C4-2B (cell line): ENCODE data around the gene ERBB4.

ENCODE experiments used
- H3K27ac ChIP-seq: fragments of 450-650 bp; 2 replicates; pipeline ENCODE4 v1.5.1; 2017
- ZFX ChIP-seq: fragments of 450-650 bp; IDR thresholded peaks from 2 replicates; pipeline ENCODE4 v1.6.1; 2017
- TF ChIP-seq, protein P1 (sequence below): fragments of 450-650 bp; conservative IDR thresholded peaks from 2 replicates; pipeline ENCODE4 v1.5.1; 2017; ENCODE audit warnings: mild to moderate bottlenecking

The ERBB4 gene

DNA sequence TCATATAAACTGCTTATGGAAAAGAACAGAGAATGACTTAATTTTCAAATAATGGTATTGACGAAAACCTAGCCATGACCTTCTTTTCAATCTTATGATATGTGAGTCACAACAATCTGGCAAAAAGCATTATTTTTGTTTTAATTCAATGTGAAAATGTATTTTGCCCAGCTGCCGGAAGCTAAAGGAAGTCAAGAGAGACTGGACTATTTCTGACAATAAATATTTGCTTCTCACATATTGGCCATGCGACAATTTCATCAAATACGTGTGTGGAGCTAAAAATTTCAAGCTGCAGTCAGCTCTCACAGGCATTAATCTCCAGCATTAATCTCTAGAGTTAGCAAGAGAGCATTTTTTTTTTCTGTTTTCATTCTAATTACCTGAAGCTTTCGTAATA, 1101.2 kb downstream of the ERBB4 start:
- TF ChIP-seq, protein P1, sequence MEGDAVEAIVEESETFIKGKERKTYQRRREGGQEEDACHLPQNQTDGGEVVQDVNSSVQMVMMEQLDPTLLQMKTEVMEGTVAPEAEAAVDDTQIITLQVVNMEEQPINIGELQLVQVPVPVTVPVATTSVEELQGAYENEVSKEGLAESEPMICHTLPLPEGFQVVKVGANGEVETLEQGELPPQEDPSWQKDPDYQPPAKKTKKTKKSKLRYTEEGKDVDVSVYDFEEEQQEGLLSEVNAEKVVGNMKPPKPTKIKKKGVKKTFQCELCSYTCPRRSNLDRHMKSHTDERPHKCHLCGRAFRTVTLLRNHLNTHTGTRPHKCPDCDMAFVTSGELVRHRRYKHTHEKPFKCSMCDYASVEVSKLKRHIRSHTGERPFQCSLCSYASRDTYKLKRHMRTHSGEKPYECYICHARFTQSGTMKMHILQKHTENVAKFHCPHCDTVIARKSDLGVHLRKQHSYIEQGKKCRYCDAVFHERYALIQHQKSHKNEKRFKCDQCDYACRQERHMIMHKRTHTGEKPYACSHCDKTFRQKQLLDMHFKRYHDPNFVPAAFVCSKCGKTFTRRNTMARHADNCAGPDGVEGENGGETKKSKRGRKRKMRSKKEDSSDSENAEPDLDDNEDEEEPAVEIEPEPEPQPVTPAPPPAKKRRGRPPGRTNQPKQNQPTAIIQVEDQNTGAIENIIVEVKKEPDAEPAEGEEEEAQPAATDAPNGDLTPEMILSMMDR = no peak
- TF ChIP-seq ZFX = no peak

DNA sequence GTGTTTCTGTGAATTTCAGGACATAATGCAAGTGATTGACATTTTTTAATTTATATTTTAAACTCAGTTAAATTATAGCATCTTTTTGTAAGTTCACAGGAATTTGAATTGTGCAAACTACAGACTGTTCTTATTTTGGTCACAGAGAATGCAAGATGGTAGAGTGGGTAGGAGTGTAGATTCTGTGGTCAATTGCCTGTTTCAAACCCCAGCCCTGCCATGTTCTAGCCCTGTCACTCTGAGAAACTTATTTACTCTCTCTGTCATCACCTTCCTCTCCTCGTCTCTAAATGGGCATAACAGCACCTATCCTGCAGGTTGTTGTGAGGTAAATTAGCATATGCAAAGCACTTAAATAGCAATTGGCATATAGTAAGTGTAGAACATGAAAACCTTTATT, 1102.4 kb downstream of the ERBB4 start:
- no peak overlapping the region for H3K27ac ChIP-seq
- TF ChIP-seq, protein P1 = no peak
- TF ChIP-seq ZFX = no peak

More for the DNA sequence above, 1101.2 kb downstream of the ERBB4 start:
- H3K27ac ChIP-seq = no peak overlapping the region

DNA sequence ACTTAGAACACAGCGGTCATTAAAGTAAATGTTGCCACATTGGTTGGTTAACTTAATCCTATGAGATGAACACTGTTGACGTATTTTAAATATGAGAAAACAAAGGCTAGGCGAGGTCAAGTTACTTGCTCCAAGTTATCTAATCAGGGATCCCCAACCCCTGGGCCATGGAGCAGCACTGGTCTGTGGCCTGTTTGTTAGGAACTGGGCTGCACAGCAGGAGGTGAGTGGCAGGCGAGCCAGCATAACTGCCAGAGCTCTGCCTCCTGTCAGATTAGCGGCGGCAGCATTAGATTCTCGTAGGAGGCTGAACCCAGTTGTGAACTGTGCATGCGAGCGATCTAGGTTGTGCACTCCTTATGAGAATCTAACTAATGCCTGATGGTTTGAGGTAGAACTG, 1103.3 kb downstream of the ERBB4 start:
- TF ChIP-seq ZFX = no peak
- TF ChIP-seq, protein P1 = no peak
- no peak overlapping the region for H3K27ac ChIP-seq

DNA sequence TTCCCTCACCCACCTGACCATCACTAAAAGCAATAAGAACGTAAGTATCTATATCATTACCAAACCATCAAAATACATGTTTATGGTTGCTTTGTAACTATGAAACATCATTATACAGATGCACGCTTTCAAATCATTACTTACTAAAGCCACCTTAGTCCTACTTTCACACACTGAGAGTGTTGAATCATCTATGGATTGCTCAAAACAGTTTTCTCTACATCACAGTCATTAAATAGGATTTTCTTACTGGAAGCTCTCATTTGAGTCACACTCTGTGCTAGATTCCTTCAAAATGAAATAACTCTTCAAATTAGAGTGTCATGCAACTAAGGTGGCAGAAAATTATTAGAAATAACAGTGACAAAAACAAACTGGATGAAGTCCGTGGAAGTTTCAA, 1103.8 kb downstream of the ERBB4 start:
- no peak overlapping the region for H3K27ac ChIP-seq
- TF ChIP-seq, protein P1 = no peak
- no peak for TF ChIP-seq ZFX

DNA sequence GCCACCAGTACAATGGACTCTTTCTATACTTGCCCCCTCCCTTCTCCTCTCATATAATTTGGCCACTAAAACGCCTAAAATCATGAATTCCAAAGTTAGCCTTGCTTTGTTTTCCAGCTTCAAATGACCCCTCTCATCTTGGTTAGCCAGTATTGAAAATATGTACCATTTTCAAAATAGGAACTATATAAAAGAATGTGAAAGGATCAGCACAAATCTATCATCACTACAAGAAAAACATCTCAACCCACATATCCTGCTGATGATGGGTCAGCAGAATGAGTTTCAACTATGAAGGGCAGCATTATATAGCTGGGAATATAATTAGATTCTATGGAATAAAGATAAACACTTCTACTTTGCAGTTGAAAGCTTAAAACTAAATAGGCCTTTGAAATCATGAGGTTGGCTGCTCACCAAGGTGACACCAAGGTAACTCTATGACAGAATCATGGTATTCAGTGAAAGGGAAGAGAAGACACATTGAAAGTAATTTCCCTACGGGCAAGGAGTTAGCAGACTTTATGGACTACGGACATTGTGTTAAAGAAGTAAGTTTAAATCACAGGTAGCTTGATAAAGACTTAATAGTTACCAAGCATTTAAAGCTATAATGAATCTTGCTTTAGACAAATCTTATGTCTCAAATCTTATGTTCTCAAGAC, 1109.2 kb downstream of the ERBB4 start:
- TF ChIP-seq, protein P1 = no peak
- no peak for TF ChIP-seq ZFX
- H3K27ac ChIP-seq = no peak overlapping the region

DNA sequence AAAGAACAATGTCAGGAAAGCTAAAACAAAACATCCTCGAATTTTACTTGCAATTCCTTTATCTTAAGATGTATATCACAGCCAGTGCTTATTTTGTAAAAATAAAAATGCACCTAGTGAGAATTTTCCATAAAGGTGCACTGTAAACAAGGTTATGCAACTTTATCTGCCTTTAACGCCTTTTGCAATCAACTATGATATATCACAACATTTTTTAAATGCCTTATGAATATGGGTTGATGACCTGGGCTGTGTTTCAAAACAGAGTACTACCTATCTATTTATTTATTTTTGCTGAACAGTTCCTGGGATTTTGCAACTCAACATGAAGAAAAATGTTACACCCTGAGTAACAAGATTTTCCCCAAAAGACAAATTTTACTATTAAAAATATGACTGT, 1112.4 kb downstream of the ERBB4 start:
- TF ChIP-seq ZFX = no peak
- TF ChIP-seq, protein P1 = no peak
- H3K27ac ChIP-seq = no peak overlapping the region

DNA sequence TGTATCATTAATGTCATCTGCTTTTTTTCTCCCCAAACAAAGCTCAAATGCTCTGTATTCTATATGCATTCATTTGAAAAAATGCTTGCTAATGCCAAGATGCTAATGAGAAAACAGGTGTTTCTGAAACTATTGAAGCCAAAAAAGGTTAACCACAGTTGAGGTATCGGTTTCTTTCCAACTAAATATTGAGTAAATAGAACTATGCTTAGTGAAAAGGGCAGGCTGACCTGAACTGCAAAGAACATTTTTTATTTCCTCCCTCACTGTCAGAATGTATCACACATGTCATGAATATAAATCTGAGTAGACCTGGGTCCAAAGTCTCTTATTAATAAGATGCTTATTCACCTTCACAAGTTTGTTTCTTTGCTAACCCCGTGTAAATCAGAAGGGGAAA, 1115.6 kb downstream of the ERBB4 start:
- no peak overlapping the region for H3K27ac ChIP-seq
- no peak for TF ChIP-seq ZFX
- TF ChIP-seq, protein P1 = no peak
